ENCODE measurements around the gene SERGEF.
"Not testable (repeated sequence)": the region's sequence is repeated elsewhere in the genome, so short reads cannot be mapped to it uniquely, and the experiment has no call there.

The SERGEF gene

DNA sequence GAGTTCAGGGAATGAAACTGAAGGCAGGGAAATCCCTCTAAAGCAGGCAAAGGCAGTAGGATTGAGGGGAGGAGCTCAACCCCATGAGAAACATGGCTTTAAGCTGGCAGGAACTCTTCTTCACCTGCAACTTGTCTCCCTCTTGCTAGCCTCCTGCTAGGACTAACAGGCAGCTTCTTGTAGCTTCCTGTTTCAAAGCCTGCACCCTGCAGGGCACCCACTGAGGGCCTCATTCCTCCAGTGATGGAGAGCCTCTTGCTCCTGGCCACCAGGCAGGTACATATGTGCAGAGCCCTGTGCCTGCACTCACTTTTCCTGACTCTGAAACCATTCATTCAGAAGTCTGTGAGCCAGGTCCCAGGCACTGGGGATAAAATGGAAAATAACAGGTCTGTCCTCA, 137.0 kb downstream of the SERGEF start:
- TF ChIP-seq ZNF274 (IDR thresholded peaks at IDR 0.05; ENCODE audit: low read depth, low read length) (no peak), SUZ12 (IDR thresholded peaks at IDR 0.05; ENCODE audit: extremely low read depth, insufficient read depth, insufficient read length) (no peak), YY1 (IDR thresholded peaks at IDR 0.05; ENCODE audit: insufficient read depth, insufficient read length) (no peak)
- no peak overlapping the region for H3K9ac ChIP-seq (ENCODE audit: insufficient read length, low read depth)
- H3K4me1 ChIP-seq (ENCODE audit: insufficient read depth, insufficient read length) = no peaks in the 10 kb centered on the region
- no peak for DNase-seq (ENCODE audit: low read depth, low spot score)
- no peaks in the 10 kb centered on the region for H3K36me3 ChIP-seq (ENCODE audit: insufficient read depth, insufficient read length, low read length)
- no peaks in the 10 kb centered on the region for H3K27me3 ChIP-seq (ENCODE audit: insufficient read depth, insufficient read length)
- H3K4me3 ChIP-seq (ENCODE audit: insufficient read length, low read depth) = no peak overlapping the region
- no peaks in the 10 kb centered on the region for H3K9me3 ChIP-seq (ENCODE audit: insufficient read depth, low read length)

DNA sequence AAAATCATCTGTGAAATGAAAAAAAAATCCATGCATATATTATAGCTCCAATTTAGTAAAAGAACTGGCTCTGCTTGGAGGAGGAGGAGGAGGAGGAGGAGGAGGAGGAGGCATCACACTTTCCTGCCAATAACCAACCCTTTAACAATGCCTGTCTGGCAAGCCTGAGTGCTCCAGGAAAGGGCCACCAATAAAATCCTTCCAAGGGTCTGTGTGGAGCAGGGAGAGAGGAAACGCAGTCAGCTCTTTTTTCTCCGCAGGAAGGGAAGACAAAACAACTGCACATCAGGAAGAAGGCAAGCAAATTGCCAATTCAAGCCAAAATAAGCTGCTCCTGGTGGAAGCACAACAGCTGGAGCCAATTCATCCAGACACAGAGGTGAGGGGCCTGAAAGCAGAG, 139.3 kb downstream of the SERGEF start:
- TF ChIP-seq SUZ12 (IDR thresholded peaks at IDR 0.05; ENCODE audit: extremely low read depth, insufficient read depth, insufficient read length) (no peak), ZNF274 (IDR thresholded peaks at IDR 0.05; ENCODE audit: low read depth, low read length) (no peak), YY1 (IDR thresholded peaks at IDR 0.05; ENCODE audit: insufficient read depth, insufficient read length) (no peak)
- Histone ChIP-seq H3K9ac (ENCODE audit: insufficient read length, low read depth) (no peak overlapping the region), H3K4me1 (ENCODE audit: insufficient read depth, insufficient read length) (no peaks in the 10 kb centered on the region), H3K27me3 (ENCODE audit: insufficient read depth, insufficient read length) (no peaks in the 10 kb centered on the region), H3K9me3 (ENCODE audit: insufficient read depth, low read length) (no peaks in the 10 kb centered on the region), H3K36me3 (ENCODE audit: insufficient read depth, insufficient read length, low read length) (no peaks in the 10 kb centered on the region), H3K4me3 (ENCODE audit: insufficient read length, low read depth) (no peak overlapping the region)
- DNase-seq (ENCODE audit: low read depth, low spot score) = no peak

DNA sequence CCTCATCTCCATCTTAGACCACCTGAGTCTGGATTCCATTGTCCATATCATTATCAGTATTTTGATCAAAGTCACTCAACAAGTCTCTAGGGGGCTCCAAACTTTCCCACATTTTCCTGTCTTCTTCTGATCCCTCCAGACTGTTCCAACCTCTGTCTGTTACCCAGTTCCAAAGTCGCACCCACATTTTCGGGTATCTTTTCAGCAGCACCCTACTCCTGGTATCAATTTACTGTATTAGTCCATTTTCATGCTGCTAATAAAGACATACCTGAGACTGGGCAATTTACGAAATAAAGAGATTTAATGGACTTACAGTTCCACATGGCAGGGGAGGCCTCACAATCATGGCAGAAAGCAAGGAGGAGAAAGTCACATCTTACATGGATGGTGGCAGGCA, 144.4 kb downstream of the SERGEF start:
- not testable (repeated sequence) for H3K9me3 ChIP-seq (ENCODE audit: insufficient read depth, low read length); DNase-seq (ENCODE audit: low read depth, low spot score); H3K36me3 ChIP-seq (ENCODE audit: insufficient read depth, insufficient read length, low read length); H3K4me1 ChIP-seq (ENCODE audit: insufficient read depth, insufficient read length); H3K9ac ChIP-seq (ENCODE audit: insufficient read length, low read depth); H3K4me3 ChIP-seq (ENCODE audit: insufficient read length, low read depth); H3K27me3 ChIP-seq (ENCODE audit: insufficient read depth, insufficient read length)

DNA sequence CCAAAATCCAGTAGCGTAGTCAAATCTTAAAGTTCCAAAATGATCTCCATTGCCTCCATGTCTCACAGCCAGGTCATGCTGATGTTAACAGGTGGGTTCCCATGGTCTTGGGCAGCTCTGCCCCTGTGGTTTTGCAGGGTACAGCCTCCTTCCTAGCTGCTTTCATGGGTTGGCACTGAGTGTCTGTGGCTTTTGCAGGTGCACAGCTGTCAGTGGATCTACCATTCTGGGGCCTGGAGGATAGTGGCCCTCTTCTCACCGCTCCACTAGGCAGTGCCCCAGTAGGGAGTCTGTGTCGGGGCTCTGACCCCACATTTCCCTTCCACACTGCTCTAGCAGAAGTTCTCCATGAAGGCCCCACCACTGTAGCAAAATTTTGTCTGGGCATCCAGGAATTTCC, 145.5 kb downstream of the SERGEF start:
- Histone ChIP-seq H3K9me3 (ENCODE audit: insufficient read depth, low read length) (no peaks in the 10 kb centered on the region), H3K4me1 (ENCODE audit: insufficient read depth, insufficient read length) (peaks cover 4% of the 10 kb centered on the region), H3K4me3 (ENCODE audit: insufficient read length, low read depth) (no peak overlapping the region), H3K9ac (ENCODE audit: insufficient read length, low read depth) (no peak overlapping the region), H3K27me3 (ENCODE audit: insufficient read depth, insufficient read length) (no peaks in the 10 kb centered on the region), H3K36me3 (ENCODE audit: insufficient read depth, insufficient read length, low read length) (no peaks in the 10 kb centered on the region)
- no peak for DNase-seq (ENCODE audit: low read depth, low spot score)
- TF ChIP-seq ZNF274 (IDR thresholded peaks at IDR 0.05; ENCODE audit: low read depth, low read length) (no peak), SUZ12 (IDR thresholded peaks at IDR 0.05; ENCODE audit: extremely low read depth, insufficient read depth, insufficient read length) (no peak), YY1 (IDR thresholded peaks at IDR 0.05; ENCODE audit: insufficient read depth, insufficient read length) (no peak)

DNA sequence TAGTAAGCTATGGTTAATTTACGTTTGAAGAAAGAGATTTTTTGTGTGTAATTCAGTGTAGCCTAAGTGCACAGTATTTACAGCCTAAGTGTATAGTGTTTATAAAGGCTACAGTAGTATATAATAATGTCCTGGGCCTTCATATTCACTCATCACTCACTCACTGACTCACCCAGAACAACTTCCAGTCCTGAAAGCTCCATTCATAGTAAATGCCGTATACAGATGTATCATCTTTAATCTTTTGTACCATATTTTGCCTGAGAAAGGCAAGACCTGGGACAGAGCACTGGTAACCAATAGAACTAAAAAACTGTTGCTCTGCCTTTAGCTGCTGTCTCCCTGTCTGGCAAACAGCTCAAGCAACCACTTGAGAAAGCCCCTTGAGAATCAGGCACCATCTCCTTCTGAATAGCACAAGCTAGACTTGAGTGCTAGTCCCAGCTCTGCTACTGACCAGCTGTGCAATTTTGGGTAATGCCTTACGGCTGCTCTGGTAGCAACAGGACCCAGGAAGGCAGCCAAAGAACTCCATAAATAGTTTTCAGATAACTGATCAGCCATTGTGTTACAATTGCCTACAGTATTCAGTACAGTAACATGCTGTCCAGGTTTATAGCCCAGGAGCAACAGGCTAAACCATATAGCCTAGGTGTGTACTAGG, 146.9 kb downstream of the SERGEF start:
- Histone ChIP-seq H3K36me3 (ENCODE audit: insufficient read depth, insufficient read length, low read length) (no peaks in the 10 kb centered on the region), H3K9me3 (ENCODE audit: insufficient read depth, low read length) (no peaks in the 10 kb centered on the region), H3K4me1 (ENCODE audit: insufficient read depth, insufficient read length) (peaks cover 4% of the 10 kb centered on the region), H3K27me3 (ENCODE audit: insufficient read depth, insufficient read length) (no peaks in the 10 kb centered on the region), H3K4me3 (ENCODE audit: insufficient read length, low read depth) (no peak overlapping the region), H3K9ac (ENCODE audit: insufficient read length, low read depth) (no peak overlapping the region)
- no peak for DNase-seq (ENCODE audit: low read depth, low spot score)
- no peak for TF ChIP-seq YY1 (IDR thresholded peaks at IDR 0.05; ENCODE audit: insufficient read depth, insufficient read length)
- TF ChIP-seq ZNF274 (IDR thresholded peaks at IDR 0.05; ENCODE audit: low read depth, low read length) = no peak
- no peak for TF ChIP-seq SUZ12 (IDR thresholded peaks at IDR 0.05; ENCODE audit: extremely low read depth, insufficient read depth, insufficient read length)

DNA sequence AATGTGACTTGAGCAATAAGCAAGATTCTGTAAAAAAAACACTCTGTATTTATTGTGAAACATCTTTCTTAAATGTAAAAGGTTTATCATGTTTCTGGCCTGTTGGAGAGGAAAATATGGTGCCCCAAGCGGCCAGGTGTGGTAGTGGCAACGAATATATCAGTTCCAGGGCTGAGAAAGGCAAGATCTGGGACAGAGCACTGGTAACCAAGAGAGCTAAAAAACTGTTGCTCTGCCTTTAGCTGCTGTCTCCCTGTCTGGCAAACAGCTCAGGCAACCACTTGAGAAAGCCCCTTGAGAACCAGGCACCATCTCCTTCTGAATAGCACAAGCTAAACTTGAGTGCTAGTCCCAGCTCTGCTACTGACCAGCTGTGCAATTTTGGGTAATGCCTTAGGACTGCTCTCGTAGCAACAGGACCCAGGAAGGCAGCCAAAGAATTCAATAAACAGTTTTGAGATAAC, 148.3 kb downstream of the SERGEF start:
- Histone ChIP-seq H3K4me3 (ENCODE audit: insufficient read length, low read depth) (no peak overlapping the region), H3K9ac (ENCODE audit: insufficient read length, low read depth) (no peak overlapping the region), H3K27me3 (ENCODE audit: insufficient read depth, insufficient read length) (no peaks in the 10 kb centered on the region), H3K9me3 (ENCODE audit: insufficient read depth, low read length) (no peaks in the 10 kb centered on the region), H3K4me1 (ENCODE audit: insufficient read depth, insufficient read length) (peaks cover 4% of the 10 kb centered on the region), H3K36me3 (ENCODE audit: insufficient read depth, insufficient read length, low read length) (no peaks in the 10 kb centered on the region)
- no peak for DNase-seq (ENCODE audit: low read depth, low spot score)
- TF ChIP-seq YY1 (IDR thresholded peaks at IDR 0.05; ENCODE audit: insufficient read depth, insufficient read length) (no peak), ZNF274 (IDR thresholded peaks at IDR 0.05; ENCODE audit: low read depth, low read length) (no peak)

DNA sequence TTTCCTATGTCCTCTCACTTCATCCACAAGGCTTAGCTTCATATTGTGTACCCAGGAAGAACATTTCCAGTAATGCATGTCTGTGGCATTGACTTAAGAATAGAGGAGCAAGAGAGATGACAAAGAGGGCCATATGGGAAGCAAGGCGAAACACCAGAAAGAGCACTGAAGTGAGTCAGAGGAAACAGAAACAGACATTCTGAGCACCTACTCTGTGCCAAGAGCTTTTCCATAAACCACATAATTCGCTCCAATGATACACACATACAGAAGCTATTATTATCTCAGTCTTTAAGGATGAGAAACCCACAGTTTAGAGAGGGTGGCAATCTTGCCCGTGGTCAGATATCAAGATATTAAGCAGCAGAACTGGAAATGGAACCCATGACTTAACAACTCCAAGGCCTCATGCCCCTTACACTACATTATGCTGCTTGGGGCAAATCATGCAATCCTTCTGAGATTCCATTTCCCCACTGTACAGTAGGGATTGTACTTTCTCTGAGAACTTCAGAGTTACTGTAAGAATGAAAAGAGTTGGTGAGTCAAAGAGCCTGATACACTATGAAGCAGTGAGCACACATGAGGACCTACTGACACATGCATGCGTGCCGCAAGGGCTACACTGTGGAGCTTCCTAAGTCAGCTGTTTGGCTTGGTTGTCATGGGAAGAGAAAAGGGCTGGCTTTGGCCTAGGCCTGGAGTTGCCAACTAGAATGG, 151.7 kb downstream of the SERGEF start:
- Histone ChIP-seq H3K4me3 (ENCODE audit: insufficient read length, low read depth) (no peak overlapping the region), H3K27me3 (ENCODE audit: insufficient read depth, insufficient read length) (no peaks in the 10 kb centered on the region), H3K36me3 (ENCODE audit: insufficient read depth, insufficient read length, low read length) (no peaks in the 10 kb centered on the region), H3K9me3 (ENCODE audit: insufficient read depth, low read length) (no peaks in the 10 kb centered on the region), H3K4me1 (ENCODE audit: insufficient read depth, insufficient read length) (peaks cover 4% of the 10 kb centered on the region), H3K9ac (ENCODE audit: insufficient read length, low read depth) (no peak overlapping the region)
- no peak for DNase-seq (ENCODE audit: low read depth, low spot score)
- TF ChIP-seq YY1 (IDR thresholded peaks at IDR 0.05; ENCODE audit: insufficient read depth, insufficient read length) = no peak
- no peak for TF ChIP-seq SUZ12 (IDR thresholded peaks at IDR 0.05; ENCODE audit: extremely low read depth, insufficient read depth, insufficient read length)
- TF ChIP-seq ZNF274 (IDR thresholded peaks at IDR 0.05; ENCODE audit: low read depth, low read length) = no peak

Measured in NT2/D1 (cell line).